Activated effector memory CD4-positive, alpha-beta T cell treated with Interleukin-2 at 50 U/mL for 16 hours (primary cell): ENCODE measurements around the gene ATXN7L1.

ENCODE experiments used
- DNase-seq: peaks from one replicate; pipeline ENCODE4 v3.0.0-alpha.2; 2020

Gene ATXN7L1

DNA sequence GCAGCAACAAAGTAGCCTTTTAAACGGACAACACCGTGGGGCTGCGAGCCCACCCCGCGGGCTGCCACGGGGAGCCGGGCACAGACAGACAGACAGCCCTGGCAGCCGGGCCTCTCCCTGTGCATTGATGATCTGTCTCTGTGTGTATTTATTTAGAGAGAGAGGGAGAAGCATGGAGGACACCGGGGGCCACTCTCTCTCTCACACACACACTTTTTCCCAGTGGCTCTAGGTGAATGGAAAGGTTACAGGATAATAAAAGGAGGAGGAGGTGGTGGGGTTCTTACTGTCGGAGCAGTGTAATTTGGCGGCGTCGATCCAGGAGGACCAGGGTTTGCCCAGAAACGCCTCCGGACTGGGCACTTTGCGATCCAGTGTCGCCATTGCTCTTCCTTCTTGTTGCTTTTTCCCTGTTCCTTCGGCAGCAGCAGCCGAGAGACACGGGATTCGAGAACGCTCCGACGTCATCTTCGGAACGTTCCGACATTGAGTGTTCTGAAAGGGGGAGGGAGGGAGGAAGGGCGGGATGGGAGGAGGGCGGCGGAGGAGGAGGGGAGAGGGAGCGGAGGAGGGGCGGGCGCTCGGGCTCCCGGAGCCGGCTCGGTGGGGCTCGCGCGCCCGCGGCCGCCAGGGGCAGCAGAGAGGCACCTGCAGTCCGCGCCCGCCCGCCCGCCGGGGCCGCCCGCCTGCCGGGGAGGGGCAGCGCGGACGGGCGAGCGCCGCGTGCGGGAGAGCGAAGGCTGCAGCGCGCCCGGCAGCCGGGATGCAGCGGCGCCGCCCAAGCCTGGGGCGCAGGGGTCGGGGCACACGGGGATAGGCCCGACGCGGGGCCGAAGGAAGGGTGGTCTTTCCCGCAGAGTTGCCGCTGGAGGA is at the start of gene ATXN7L1:
Gene ATXN7L1 (minus strand): TSS at position 509 of the 873 bp plus-strand sequence. CDS start 41 bp downstream, at position 468.
- peak; percentile 84 for DNase-seq

DNA sequence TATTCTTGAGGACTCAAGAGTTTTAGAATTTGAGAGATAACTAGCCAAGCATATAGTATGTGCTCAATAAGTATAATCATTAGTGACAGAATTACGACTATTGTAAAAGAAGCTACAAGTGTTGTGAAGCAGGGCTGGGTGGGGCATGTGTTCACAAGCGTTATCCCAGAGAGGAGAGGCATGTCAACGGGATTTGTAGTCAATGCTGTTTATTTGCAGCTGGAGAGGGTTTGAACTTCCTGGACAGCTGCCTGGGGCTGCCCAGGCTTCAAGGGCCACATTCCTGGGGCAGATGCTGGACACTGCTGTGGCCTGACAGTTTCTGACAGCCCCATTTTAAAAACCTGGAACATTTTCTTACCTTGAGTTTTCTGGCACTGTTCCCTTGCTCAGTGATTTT is 49.7 kb upstream of the ATXN7L1 start:
- no peak for DNase-seq

GRCh38 chr7:105924945-105925344 is 48.5 kb upstream of the ATXN7L1 start:
- no peak for DNase-seq

GRCh38 chr7:105920766-105921165 is 44.4 kb upstream of the ATXN7L1 start:
- no peak for DNase-seq

DNA sequence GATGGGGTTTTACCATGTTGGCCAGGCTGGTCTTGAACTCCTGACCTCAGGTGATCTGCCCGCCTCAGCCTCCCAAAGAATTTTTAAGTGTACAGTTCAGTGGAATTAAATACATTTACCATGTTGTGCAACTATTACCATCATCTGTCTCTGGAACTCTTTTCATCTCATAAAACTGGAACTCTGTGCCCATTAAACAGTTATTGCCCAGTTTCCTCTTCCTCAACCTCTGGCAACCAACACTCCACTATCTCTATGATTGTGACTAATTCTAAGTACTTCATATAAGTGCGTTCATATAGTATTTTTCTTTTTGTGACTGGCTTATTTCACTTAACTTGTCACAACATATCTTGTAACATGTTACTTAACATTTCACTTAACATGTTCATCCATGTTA is 41.3 kb upstream of the ATXN7L1 start:
- DNase-seq = no peak

DNA sequence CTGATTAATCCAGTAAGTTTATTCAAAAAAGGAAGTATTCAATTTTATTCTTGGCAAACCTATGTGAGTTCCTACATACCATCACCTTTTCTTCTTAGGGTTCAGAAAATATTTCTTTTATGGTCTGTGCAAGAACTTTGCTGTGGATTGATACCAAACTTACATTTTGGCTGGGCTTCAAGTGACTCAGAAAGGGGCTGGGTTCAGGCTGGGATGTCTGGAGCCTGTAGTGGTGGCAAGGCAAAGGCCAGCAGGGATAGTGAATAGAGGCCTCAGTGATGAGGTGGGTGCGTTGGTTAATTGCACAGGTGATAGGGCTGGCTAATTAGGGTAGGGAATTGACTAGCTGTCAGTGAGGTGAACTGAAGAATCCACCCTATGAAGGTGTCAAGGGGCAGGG is 40.2 kb upstream of the ATXN7L1 start:
- DNase-seq = no peak

- no peak for DNase-seq
Observed at GRCh38 chr7:105913947-105914346, 37.5 kb upstream of the ATXN7L1 start.

GRCh38 chr7:105911961-105912575 is 35.7 kb upstream of the ATXN7L1 start:
- DNase-seq = no peak

DNA sequence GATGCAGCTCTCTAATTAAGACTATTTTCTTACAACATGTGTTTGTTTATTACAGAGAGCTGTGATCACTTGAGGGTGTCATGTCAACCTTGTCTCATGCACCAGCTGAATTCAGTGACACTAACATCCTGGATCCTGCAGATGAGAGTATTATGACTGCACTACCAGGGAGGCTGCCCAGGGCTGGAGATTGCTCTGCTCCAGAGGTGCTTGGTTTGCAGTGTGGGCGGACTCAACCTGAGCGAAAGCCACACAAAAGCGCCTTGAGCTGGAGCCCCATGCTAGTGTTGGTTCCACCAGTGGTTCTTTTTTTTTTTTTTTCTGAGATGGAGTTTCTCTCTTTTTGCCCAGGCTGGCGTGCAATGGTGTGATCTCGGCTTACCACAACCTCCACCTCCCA is 33.8 kb upstream of the ATXN7L1 start:
- DNase-seq = no peak

GRCh38 chr7:105909742-105910141 is 33.3 kb upstream of the ATXN7L1 start:
- DNase-seq = no peak

DNA sequence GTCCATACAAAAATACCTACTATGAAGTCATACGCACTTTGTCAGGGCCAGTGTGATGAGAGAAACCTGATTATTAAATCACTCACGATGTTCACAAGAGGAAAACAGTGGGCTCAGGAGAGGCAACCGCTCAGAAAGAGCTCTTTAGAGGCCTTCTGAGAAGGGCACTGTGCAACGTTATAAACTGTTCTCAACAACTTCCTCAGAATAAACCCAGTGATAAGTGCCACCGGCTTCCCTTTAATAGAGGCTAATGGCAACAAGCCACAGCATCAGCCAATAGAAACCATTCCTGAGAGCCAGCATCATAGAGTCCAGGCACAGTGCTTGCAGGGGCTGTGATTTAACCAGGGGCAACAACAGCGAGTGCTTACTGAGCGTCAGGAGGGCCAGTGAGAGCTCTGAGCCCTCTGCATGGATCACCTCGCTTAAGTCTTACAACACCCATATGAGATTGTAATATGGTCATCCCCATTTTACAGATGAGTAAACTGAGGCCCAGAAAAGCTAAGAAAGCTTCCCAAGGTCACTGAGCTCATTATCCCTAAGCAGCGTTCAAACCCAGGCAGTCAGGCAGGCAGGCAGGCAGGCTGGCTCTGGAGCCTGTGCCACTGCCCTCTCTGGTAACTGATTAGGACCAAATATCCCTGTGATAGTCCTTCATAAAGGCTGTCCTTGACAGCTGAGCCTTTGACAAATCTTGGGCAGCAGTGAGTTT is 30.9 kb upstream of the ATXN7L1 start:
- DNase-seq = no peak

DNA sequence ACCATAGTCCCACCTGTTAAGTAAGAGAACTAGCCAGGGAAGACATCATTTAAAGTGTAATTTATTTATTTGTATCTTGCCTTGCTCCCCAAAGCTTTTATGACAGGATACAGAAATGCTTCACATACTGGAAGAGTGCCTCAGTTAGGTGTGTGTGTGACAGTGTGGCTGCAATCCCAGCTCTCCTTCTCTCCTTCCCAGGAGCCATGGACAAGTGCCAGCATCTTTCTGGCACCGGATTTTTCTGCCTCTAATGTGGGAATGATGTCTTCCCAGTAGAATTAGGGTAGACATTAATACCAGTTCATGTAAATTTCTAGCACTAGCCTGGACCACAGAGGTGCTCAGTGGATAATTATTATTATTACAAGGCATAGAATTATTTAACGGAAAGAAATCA is 30.3 kb upstream of the ATXN7L1 start:
- no peak for DNase-seq

DNA sequence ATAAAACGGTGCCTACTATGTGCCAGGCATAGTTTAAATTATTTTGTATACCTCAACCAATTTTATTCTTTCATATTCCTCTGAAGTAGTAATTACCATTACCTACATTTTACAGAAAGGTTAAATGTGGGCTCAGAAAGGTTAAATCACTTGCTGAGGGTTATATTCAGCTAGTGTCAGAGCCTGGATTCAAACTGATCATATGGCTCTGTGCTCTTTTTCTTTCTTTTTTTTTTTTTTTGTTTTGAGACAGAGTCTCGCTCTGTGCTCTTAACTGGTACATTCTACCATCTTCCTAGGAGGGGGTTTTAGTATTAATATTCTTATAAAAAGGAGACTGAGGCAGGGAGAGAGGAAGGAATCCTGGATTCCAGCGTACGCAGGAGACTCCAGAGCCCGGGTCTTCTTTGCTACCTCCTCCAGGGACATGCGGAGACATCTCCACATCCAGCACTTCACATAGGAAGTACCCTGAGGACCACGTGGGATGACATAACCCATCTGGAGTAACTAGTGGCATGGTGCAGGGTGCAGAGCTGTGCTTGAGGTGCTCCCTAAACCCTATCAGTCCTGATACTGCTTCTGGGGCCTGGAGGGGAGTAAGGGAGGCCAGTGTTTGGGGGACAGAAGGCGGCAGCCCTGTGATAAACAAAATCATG is 29.6 kb upstream of the ATXN7L1 start:
- DNase-seq = no peak

GRCh38 chr7:105905209-105905909 is 29.0 kb upstream of the ATXN7L1 start:
- DNase-seq = no peak

DNA sequence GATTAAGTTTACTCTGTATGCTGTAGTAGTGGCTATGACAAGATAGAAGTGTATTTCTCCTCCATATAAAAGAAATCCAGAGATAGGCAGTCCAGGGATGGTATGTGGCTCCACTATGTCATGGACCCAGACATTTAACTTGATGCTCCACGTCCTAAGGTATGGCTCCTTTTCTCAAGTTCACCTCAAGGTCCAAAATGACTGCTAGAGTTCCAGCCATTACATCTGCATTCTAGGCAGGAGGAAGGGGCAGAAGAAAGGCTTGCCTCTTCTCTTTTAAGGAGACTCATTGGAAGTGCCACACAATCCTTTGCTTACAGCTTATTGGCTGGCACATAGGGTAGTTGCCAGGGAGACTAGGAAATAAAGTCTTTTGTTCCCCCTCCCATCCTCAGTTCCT is 27.7 kb upstream of the ATXN7L1 start:
- DNase-seq = no peak

- DNase-seq = no peak
Observed at GRCh38 chr7:105902325-105902911, 26.0 kb upstream of the ATXN7L1 start.

GRCh38 chr7:105897999-105898398 is 21.6 kb upstream of the ATXN7L1 start:
- DNase-seq = no peak

DNA sequence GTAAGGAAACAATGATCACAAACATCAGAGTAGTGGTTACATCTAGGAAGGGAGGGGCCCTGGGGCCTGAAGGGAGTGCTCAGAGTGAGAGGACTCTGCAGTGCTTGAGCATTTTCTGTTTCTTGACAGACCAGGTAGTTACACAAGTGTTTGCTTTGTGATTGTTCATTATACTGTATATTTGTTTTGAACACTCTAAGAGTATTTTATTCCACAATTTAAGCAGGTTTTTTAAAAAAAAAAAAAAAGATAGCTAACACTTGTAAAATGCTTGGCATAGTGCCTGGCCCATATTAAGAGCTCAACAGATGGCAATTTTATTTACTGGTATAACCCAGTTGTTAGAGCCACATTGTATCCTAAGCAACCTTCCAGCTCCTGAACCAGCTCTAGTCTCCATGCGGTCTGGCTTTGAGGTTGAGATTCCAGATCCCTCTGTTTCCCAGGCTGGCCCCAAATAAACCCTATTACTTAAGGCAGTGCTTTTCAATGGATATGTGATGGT is 20.1 kb upstream of the ATXN7L1 start:
- DNase-seq = no peak

GRCh38 chr7:105894131-105894530 is 17.7 kb upstream of the ATXN7L1 start:
- DNase-seq = no peak

DNA sequence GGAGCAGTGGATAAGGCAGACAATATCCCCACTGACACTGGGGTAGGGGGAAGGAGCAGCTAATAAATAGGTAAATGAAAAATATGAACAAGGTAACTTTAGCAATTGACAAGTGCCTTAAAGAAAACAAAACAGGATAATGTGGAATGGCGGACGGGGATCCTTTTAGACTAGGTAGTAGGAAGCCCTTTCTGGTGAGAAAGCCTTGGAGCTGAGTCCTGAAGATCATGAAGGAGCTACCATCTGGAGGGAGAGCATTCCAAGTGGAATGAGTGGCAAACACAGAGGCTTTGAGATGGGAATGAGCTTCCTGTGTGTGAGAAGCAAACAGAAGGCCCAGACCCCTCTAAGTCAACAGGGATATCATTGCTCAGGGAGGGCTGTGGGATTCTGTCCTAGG is 16.0 kb upstream of the ATXN7L1 start:
- DNase-seq = no peak

DNA sequence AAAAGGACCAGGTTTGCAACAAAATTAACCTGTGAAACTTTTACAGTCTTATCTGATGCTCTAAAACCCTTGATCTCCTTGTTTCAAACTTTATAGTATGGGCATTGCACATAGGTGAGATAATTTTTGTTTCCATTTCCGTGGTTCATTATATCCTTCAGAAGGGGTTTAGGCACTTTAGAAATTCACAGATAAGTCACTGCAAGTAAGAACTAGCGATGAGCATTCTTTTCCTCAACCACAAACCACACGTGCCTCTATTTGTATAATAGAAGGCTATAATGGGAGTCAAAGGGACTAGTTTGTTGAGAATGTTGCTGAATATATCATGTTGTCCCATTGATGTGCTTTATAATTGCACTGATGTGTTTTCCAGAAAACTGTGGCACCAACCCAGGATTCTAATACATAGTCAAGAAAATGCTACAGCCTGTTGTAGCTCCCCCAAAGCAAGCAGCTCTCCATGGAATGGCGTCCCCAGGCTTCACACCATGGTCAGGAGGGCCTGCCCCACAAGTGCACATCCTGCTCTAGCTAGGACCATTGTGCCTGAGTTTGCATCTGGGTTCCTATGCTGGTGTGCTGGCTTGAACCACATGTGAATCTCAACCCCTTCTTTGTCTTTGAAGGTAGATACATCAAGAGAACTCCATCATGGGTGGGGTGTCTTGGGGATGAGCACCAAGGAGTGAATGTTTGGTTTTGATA is 14.0 kb upstream of the ATXN7L1 start:
- DNase-seq = no peak
